Measurements from ENCODE around the gene NCK2.

The NCK2 gene

DNA sequence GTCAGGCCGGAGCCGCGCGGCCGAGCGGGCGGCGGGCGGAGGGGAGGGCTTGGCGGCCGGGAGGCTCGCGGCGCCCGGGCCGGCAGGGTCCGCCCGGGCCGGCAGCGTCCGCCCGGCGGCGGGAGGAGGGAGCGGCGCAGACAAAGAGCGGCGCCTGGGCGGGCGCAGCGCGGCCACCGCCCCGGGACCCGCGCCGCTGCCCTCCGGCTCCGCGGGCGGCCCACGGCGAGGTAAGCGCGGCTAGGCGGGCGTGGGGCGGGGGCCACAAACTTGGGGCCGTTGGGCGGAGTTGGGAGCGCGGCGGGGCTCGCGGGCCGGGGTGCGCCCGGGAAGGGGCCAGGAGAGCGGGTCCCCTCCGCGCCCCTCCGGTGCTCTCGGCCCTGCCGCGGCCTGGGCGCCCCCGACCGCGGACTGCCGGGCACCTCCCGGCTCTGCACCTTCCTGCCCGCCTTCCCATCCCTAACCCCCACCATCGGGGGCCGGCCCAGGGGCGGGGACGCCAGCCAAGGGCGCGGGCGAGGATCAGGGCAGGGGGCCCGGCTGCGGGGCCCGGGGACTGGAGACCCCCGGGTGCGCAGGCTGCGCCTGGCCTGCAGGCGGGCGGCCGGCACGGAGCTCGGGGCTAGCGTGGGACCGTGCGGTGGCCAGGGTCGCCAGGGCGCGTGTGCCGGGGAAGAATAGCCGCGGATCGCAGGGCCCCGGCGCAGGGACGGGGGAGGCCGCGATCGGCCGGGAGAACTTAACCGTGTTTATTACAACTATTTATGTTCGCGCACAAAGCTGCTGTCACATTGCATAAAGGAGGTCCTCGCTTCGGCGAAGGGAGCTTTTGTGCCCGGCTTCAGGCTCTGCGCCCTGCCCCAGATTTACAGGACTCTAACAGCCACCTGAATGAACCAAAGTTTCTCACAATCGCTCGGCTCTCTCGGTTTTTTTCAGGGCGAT lies at the start of gene NCK2:
Gene NCK2 (plus strand): TSS at position 4 of the 945 bp plus-strand sequence. CDS start 110,152 bp downstream, outside the sequence.
- no peak for DNase-seq (ENCODE audit: low spot score)

DNA sequence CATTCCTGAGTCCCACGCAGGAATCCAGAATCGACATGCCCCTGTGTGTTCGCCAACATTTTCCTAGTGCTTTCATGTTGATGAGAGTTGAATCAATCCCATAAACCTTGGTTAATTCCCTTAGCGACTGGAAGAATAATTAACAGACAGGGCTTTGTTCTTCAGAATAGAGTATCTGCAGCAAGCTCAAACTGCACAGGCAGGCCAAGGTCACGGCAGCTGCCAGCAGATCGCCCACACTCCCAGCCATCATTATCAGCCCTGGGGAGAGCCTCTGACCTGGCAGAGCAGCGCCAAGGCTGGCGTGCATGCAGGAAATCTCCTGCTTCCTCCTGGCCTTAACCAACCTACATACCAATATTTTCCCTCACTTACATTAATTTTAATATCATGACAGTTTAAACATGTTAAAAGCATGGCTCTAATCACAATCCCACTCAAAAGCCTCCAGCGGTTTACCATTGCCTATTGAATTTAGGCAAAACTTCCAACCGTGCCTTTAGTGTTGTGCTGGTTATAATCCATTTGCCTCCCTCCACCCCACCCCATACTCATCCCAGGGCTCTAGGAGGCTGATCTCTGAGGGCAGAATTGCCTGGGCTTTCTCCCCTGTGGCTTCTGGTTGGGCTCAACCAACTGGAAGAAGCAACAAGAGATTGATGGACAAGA lies 46.8 kb upstream of the NCK2 start:
- no peak for DNase-seq (ENCODE audit: low spot score)

DNA sequence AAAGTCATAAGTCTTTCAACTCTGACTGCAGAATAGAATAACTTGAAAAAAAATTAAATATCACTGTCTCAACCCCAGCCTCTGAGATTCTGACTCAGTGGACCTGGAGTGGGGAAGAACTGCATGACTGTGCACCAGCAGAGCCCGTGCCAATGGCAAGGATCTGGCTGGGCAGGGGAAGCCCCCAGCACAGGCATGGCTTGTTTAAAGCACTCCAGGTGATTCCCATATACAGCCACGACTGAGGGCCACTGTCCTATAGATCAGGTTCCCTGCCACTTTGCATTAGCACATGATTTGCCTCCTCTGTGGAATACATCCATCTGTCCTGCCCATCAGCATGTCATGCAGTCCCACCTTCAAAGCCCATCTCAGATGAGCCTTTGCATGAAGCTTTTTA lies 45.9 kb upstream of the NCK2 start:
- DNase-seq (ENCODE audit: low spot score), result no peak

DNA sequence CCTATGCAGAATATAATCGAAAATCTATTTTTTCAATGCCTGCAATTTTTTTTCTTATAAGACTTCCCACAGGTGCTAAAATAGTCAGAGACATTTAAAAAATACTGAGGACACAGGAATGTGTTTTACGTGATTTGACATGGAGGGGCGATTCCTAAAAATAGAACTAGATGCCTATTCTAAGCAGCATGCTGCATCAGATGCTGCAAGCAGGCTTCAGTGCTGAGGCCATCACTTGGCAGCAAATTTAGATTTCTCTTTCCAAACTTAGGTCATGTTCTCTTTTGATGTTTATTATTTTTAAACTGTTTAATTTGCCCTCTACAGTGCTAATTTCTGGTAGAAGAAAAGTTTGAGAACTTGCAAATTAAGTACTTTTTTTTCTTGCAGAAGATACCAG lies 43.7 kb upstream of the NCK2 start:
- no peak for DNase-seq (ENCODE audit: low spot score)

DNA sequence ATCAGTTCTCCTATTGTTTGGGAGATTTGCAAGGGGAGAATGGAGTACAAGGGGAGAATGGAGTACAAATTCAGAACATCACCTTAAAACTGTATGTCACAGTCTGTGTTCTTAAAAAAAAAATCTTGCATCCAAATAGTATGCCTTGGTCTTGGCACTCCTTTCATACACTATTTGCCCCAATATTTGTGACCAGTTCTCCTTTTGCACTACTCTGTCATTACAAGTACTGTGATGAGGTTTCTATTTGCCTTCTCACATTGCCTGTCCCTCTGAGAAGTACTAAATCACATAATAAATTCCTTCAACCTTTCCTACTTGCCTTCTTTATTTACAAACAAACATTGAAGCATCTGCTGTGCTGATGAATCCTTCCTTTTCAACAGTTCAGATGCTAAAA lies 36.0 kb upstream of the NCK2 start:
- DNase-seq (ENCODE audit: low spot score), result no peak

DNA sequence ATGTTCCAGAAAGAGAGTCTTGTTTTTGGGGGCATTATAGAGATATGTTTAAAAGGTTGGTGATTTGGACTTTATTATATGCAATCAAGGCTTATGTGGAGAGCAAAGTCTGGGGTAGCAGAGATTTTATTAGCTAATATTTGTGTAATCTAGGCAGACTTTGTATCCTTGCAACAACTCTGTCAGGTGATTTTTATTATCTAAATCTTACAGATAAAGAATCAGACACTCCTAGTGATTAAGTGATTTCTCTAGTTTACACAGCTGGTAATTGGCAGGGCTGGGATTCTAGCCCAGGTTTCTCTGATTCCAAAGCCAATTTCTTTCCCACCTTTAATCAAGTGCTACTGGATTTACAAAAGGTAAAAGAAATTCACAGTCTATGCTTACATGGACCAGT lies 33.3 kb upstream of the NCK2 start:
- DNase-seq (ENCODE audit: low spot score), result no peak

DNA sequence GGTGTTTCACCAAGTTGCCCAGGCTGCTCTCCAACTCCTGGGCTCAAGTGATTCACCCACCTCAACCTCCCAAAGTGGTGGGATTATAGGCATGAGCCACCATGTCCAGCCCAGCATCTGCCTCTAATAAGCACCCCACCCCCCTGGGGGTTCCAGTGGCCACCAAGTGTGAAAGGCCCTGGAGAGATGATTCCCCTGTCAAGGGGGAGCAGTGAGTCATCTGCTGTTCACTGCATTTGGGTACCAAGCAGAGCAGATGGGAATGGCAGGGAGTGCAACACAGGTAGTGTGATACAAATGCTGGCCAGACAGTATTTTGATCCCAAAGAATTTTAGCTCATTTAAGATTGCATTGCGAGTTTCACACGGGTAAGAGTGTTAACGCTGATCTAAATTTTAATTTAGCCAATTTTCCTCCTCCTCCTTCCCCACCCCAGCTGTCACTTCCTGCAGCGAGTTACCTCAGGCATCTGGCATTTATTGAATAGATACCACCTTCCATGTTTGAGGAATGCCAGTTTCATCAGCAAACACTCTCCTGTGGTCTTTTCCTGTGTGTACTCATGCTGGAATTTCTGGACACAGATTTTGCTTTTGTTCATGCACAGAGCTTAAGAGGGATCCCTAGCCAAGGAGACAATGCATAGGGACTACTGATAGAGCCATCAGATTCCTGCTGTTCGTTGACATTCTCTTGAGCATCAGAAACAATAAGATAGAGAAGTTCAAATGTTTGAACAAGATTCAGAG lies 32.4 kb upstream of the NCK2 start:
- DNase-seq (ENCODE audit: low spot score), result no peak

DNA sequence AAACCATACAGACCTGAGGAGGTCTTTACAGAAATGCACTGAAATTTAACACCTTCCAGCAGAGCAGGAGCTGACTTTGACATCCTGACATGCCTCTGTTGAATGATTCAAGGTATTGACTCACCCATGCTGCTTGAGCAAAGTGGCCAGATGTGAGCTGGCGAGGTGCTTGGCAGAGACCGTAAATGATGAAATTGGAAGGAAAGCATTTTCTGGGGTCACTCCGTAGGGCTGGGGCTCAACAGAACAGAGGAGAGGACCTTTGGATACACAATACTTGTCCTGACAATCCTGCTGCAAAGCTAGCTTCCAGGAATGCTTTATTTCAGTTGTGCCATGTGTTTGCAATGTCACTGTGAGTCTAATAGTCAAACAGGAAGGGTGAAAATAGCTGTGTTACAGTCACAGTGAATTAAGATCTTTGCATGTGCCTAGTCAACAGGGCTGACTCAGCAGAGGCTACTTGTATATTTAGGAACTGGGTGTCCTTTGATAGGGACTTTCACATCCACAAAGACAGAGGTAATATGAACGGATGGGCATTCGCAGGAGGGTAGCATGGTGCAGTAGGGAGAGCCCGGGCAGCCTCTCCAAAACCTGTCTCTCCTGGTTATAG lies 31.6 kb upstream of the NCK2 start:
- DNase-seq (ENCODE audit: low spot score), result no peak

DNA sequence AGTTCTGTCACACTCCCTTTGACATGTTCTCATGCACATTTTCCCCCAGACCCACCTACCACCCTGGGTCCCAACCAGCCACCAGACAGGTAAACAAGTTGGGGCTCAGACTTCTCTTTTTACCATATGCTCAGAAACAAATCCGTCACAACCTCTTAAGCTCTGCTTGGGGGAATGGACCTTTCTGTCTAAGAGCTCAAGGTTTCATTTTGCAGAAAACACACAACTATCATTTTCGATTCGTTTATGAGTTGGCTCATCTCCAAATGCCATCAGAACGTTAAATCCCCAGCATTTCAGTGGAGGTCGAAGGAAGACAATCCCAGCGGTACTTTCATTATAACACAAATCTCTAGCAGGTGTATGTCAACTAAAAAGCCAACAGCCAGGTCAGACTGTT lies 30.6 kb upstream of the NCK2 start:
- no peak for DNase-seq (ENCODE audit: low spot score)

DNA sequence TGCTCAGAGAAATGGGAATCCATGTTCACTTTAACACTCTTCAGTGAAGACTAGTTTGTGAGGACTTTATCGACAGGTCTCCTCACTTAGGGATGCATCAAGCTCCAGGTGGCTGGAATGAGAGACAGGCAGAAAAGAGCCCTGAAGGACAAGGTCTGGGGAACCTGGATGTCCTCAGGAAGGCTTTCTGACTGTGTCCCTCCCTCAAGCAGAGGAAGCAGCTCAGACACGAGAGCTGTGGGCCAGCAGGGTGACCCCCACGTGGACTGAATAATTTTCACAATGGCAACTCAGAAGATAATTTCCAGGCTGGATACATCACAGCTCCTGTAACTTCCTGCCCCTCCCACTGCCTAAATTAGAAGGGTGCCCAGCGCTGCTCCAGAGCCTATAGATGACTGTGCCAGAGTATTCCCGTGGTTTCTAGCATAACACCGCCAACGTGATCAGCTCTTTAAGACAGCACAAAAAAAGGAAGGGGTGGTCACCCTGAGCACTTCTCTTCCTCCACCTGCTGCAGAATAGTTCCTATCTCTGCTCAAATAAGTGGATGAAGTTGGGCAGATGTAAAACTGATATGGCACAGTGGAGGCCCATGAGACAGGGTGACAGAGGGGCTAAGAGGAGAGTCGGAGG lies 25.7 kb upstream of the NCK2 start:
- no peak for DNase-seq (ENCODE audit: low spot score)

DNA sequence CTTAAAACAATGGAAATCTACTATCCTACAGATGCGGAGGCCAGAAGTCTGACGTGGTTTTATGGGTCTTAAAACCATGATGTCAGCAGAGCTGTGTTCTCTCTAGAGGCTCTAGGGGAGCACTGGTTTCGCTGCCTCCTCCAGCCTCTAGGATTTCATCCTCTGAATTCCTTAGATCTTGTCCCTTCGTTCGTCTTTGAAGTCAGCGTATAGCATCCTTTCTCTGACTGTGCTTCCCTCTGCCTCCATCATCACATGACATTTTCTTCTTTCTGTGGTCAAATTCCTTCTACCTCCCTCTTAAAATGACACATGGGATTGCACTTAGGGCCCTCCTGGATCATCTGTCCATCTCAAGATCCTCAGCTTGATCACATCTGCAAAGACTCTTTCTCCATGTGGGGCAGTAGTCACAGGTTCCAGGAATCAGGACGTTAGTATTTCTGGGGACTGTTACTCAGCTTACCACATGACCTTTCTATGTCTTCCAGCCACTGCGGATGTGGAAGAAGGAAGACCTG lies 22.7 kb upstream of the NCK2 start:
- no peak for DNase-seq (ENCODE audit: low spot score)

DNA sequence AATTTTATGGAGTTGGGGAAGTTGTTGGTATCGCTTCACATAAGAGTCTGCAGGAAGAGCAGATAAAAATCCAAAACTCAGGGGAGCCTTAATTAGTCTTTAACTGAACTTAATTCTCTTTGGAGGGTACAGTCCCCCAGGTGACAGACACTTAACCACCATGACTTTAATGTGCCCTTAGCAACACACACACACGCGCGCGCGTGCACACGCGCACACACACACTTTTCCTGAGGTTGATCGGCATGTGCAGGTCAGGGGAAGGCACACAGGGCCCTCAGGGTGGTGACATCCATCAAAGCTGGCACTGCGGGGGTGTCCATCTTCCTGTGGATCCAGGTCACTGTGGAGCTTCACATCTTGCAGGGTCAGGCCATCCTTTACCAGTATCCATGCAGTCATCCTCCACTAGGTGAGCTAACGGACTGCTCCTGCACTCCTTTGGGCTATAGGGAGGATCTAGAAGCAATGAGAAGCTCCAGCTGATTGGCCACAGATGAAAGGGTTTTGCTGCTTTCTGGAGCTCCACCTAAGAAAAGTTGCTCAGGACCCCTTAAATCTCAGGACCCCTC lies 21.9 kb upstream of the NCK2 start:
- DNase-seq (ENCODE audit: low spot score), result no peak

DNA sequence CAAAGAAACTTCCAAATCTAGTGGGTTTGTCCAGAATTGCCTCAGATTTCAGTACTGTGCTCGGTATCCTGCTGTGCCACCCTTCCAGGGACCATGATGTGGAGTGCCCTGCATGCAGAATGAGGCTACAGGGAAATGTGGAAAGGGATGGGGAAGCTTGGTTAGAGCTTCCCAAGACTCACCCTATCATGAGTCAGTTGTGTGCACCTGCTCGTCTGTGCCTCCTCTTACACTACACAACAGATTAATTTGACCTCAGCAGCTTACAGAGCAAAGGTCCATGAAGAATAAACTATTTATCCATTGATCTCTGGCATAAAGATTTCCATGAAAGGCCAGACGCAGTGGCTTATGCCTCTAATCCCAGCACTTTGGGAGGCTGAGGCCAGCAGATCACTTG lies 21.3 kb upstream of the NCK2 start:
- no peak for DNase-seq (ENCODE audit: low spot score)

DNA sequence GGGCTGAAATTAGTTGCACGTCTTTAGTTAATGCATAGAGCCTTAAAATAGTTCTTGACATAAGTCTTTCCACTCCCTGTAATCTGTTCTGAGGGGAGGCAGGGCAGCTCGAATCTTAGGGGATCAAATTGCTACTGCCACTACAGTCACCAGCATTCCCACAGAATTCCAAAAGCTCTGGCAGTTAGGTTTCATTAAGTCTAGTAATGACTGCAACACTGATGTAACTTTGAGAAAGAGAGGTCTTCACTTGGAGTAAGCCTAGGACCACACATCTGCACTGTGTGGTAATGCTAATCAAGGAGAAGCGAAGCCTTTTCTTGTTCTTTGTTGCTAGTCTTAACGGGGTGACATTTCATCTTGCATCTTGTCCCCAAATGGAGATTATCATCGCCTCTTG lies 19.3 kb upstream of the NCK2 start:
- DNase-seq (ENCODE audit: low spot score), result no peak

DNA sequence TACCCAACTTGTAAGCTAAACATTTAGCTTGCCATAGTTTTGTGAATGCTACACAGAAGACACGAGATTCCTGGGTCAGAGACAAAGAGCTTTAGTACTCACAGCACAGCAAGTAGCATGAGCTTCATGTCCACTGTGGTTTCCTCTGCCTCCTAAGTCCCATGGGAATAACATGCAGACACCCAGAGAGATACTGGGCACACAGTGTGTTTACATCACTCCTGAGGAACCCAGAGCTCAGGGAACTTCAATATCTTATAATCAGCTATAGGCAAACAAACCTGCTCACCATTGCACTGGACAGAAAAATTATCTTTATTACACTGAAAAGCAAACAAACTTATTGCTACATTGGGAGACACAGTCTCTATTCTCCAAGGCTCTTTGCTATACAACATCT lies 14.5 kb upstream of the NCK2 start:
- DNase-seq (ENCODE audit: low spot score), result no peak

DNA sequence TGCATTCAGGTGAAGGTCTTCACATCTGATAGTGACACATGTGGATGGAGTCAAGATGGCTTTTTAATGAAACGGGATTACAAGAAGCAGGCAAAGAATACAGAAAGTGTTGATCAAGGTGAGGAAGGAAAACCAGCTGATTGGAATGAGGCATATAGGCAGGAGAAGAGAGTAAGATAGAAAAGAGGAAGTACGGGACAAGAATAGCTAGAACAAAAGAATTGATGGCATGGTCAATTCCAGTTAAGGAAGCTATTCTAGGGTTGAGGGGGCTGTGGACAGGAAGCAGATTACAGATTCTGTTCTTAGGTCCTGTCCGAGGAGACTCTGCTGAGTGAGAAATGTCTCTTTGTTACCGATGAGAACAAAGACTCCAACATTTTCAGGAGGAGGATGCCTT lies 13.2 kb upstream of the NCK2 start:
- DNase-seq (ENCODE audit: low spot score), result no peak

DNA sequence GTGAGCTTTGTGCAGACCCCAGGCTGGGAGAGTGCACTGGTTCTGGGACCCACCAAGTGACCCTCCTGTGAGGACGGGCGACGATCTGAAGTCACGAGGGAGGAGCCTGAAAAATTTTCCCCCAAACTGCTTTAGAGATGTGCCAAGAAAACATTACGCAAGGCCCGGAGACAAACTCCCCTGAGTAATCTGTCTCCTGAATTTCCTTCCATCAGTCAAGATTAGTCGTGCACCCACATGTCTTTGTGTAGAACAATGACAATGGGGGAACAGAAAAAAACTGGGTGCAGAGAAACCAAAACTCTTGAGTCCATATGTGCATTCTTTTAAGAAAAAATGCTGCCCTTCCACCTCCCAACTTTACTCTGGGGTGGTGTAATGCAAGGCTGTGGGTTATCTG lies 12.6 kb upstream of the NCK2 start:
- no peak for DNase-seq (ENCODE audit: low spot score)

DNA sequence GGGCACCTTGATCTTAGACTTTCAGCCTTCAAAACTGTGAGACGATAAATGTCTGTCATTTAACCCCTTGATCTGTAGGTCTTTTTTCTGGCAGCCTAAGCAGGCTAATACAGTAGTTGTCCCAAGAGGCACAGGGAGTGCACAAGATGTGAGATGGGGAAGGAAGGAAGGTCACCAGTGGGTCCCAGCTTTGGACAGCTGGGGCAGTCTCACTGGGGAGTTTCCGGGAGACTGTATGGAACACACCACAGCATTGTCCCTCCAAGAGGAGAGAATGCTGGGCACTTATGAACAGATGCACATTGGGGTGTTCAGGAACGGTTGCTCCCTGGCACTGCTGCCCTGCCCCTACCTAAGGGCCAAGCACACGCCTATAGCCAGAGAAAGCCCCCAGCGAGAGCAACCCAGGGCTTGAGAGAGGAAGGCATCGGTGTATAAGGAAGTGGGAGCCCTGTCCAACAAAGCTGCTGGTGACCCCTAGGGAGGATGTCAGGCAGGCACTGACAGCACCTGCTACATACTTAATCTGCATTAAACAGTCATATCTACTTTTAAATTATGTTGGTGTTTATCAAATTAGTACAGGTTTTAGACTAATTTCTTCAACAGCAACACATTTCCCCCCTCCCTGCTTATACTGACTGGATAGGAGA lies 11.6 kb upstream of the NCK2 start:
- DNase-seq (ENCODE audit: low spot score), result no peak

DNA sequence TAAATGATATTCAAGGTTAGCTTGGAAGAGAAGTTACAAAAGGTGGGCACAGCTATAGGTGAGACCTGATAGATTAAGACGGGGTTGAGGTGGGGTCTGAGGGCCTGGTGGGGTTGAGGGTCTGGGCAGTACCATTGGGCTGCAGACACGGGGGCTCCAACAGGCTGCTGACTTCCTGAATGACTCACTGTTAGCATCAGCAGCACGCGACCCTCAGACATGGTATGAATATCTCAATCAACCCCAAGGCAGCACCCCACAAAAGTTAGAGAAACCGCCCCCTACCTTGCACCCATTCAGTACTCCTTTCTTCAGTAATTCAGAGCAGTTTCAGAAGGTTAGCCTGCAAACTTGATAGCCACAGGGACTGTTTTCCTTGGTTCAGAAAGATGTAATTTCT lies 10.8 kb upstream of the NCK2 start:
- no peak for DNase-seq (ENCODE audit: low spot score)

DNA sequence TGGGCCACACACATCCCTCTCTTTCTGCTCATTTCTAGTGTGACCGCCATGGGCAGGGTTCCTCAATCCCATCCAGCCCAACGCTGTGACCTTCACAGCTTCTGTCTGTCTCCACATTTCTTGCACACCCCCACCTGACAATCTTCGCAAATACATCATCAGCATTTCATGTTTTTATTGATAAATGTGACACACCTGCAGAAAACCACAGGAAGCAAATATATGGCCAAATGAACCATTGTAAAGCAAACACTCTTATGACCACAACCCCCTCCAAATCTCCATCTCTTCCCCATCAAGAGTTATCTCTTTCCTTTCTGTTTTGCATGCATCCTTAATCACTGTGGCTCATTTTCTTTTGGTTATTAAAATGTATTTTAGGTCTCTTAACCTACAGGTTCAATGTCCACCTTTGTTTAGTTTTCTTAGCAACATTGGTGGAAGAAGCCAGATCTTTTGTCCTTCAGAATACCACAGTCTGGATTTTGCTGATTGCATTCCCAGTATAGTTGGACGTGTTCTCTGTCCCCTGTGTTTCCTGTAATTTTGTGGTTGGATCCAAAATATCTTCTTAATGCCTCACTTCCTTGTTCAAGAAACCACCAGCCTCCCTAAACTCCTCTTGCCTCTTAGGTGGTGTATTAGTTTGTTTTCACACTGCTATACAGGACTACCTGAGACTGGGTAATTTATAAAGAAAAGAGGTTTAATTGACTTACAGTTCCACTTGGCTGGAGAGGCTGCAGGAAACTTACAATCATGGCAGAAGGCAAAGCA lies 9.8 kb upstream of the NCK2 start:
- no peak for DNase-seq (ENCODE audit: low spot score)
